Psoas muscle (tissue), 8 donors: ENCODE data around the gene TMEM119. TPM values are rescaled to one million over a fixed set of nuclear protein-coding genes. Genes with fewer than 3 reads are reported as not detected.

Experiments
- ATAC-seq, 4 donors: fragments of 200-7000 bp; cut with Tn5 transposase; one replicate each; pipeline ENCODE4 v1.9.1; 2020; ENCODE audit warnings: moderate library complexity in 3 of 4, mild to moderate bottlenecking in 2 of 4
- DNase-seq, 2 donors: peaks; one replicate each; pipeline ENCODE4 v3.0.0-alpha.2; 2020
- H3K27ac ChIP-seq: fragments of 200-600 bp; one replicate; pipeline ENCODE4 v1.8.0; 2022
- H3K27me3 ChIP-seq, 3 donors: fragments of 200-600 bp in 1 of 3; one replicate each; pipeline versions ENCODE4 v1.6.1 to v1.8.0; 2013 to 2022; ENCODE audit warnings: low read length in 2 of 3, mild to moderate bottlenecking in 2 of 3, moderate library complexity in 1 of 3; ENCODE audit not compliant: insufficient read depth in 3 of 3
- H3K36me3 ChIP-seq, 2 donors: fragments of 200-600 bp in 1 of 2; one replicate each; pipeline versions ENCODE4 v1.6.1 to v1.8.0; 2013 to 2022; ENCODE audit warnings: low read depth in 1 of 2, mild to moderate bottlenecking in 1 of 2, moderate library complexity in 1 of 2; ENCODE audit not compliant: insufficient read depth in 1 of 2
- H3K4me1 ChIP-seq: fragments of 200-600 bp; one replicate; pipeline ENCODE4 v1.8.0; 2022
- H3K4me3 ChIP-seq: fragments of 200-600 bp; one replicate; pipeline ENCODE4 v1.8.0; 2022; ENCODE audit warnings: mild to moderate bottlenecking
- H3K9me3 ChIP-seq: fragments of 200-600 bp; one replicate; pipeline ENCODE4 v1.8.0; 2022
- CTCF ChIP-seq: fragments of 200-600 bp; IDR thresholded peaks from one replicate; pipeline ENCODE4 v1.8.0; 2022; ENCODE audit warnings: antibody characterized with exemption
- WGBS, 3 donors: extraction: QIAGEN DNeasy Blood & Tissue Kit; methylation state at CpG; one replicate each; pipeline versions ENCODE4 v1.1.6 to v1.1.7; 2013; 5-methylcytosine and 5-hydroxymethylcytosine counted together
- intact Hi-C, 2 donors: fragments of 100-400 bp; cut with DNase I; formaldehyde crosslinking; loops; one replicate each; pipeline versions ENCODE4 v1.11.0 to v1.14.2; 2022
- polyA plus RNA-seq, 3 donors: library from polyadenylated mRNA; stranded (reverse); fragments of 200-250 nt; gene quantifications; one replicate each; pipeline ENCODE4 v1.2.3, GENCODE V29; 2013
- total RNA-seq, 4 donors: library from RNA; stranded (reverse); fragmentation: NEBNext Ultra II Directional in 2 of 4; extraction: Animal tissue kit (Norgen Biotek cat#: 25700) in 2 of 4; gene quantifications; one replicate each; pipeline versions ENCODE4 v1.2.1 to v1.2.4, GENCODE V29; 2021 to 2023
- donor health status: healthy with polysubstance abuse.
- donor health status: DM: no; HTN: no; CAD: no; lungs with moderate emphysema.
- donor health status: Bipolar disorder and iron deficiency.
- donor health status: healthy.
- donor health status: DM: yes; HTN: yes; CAD: no.
- donor health status: DM: no; HTN: no; CAD: no.
- donor health status: DM: no; HTN: no; CAD: no.
- donor health status: DM: yes; HTN: yes; CAD: no.

Gene TMEM119
- total and polyA plus RNA-seq, 7 donors: 0.25 to 2.6 (median 0.36) TPM

GRCh38 chr12:108618079-108618952 lies 20.4 kb upstream of the TMEM119 start:
- ATAC-seq (peak; percentile 85 to 97 (median 90)), DNase-seq (peak; percentile 83 to 88)
- 8 to 12% (median 9%) methylated on average over 16 of the region's 16 CpGs for WGBS, 3 donors
- H3K36me3 ChIP-seq: no peaks in the 10 kb centered on the region
- H3K27me3 ChIP-seq: peaks cover 0 to 2% (median 0%) of the 10 kb centered on the region in 3 donors
- H3K4me1 ChIP-seq: peaks cover 4% of the 10 kb centered on the region
- H3K4me3 ChIP-seq: no peak overlapping the region
- peaks cover 5% of the 10 kb centered on the region for H3K9me3 ChIP-seq
- H3K27ac ChIP-seq: no peak overlapping the region
- peak; percentile 99 for TF ChIP-seq CTCF
- intact Hi-C loops: loop anchor here (1.0 to 2.0 kb wide), 2 partner anchors 54 kb away; no protein-coding TSS in a partner anchor

DNA sequence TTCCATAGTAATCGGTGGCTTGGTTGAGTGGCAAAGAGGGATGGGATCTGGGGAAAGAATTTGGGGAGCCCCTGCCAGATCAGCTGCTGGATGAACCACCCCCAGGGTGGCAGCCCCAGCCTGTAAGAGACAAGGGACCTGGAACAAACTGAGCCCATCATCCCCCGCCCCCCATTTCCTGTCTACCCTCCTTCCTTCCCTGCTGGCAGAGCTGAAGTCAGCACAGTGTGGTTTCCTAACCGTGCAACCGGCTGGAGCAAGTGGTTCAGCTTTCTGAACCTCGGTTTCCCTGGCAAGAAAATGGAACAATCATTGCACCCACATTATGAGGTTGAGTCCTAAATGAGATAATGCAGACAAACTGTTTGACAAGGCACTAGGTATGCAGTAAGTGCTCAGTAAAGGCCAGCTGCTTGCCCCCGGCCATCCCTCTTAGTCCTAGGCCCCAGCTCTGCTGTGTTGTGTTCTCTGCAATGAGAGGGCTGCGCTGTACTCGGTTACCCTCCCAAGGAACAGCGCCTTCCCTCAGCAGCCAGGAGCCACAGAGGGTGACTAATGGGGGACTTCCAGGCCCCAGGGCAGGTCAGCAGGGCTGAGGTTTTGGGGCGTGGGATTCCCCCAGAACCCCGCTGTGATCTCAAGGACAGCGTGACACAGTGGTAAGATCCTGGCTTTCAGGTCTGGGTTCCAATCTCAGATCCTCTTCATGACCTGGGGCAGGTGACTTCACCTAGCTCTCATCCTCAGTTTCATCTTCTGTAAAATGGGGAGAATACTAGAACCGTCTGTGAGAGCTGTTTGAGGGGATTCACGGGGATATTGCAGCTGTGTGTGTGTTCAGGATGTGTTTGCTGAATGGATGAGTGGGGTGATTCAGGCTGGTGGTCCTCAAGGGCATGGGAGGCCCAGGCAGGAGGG lies 19.3 kb upstream of the TMEM119 start:
- Histone ChIP-seq H3K36me3 (no peaks in the 10 kb centered on the region), H3K27ac (no peak overlapping the region), H3K4me1 (peaks cover 4% of the 10 kb centered on the region), H3K27me3 (peaks cover 0 to 2% (median 0%) of the 10 kb centered on the region in 3 donors), H3K9me3 (peaks cover 5% of the 10 kb centered on the region), H3K4me3 (no peak overlapping the region)
- no peak for DNase-seq
- intact Hi-C loops: loop anchor here in 1 of 2 donors (2.0 kb wide), 1 partner anchor 42 kb away; no protein-coding TSS in a partner anchor
- ATAC-seq: peak in 1 of 4 donors; percentile 6
- TF ChIP-seq CTCF: no peak
- WGBS, 3 donors: 68 to 79% (median 73%) methylated on average over 14 of the region's 14 CpGs

- 94 to 100% (median 96%) methylated on average over 2 of the region's 2 CpGs for WGBS, 3 donors
- intact Hi-C loops: loop anchor here in 1 of 2 donors (2.0 kb wide), 1 partner anchor 42 kb away; no protein-coding TSS in a partner anchor
- ATAC-seq (no peak), DNase-seq (no peak)
- TF ChIP-seq CTCF: no peak
- Histone ChIP-seq H3K27ac (no peak overlapping the region), H3K36me3 (no peaks in the 10 kb centered on the region), H3K27me3 (peaks cover 0 to 2% (median 0%) of the 10 kb centered on the region in 3 donors), H3K9me3 (peaks cover 5% of the 10 kb centered on the region), H3K4me3 (no peak overlapping the region), H3K4me1 (peaks cover 4% of the 10 kb centered on the region)
Observed at GRCh38 chr12:108616359-108616758, 18.5 kb upstream of the TMEM119 start.

GRCh38 chr12:108615918-108616317 lies 18.0 kb upstream of the TMEM119 start:
- intact Hi-C loops: loop anchor here in 1 of 2 donors (2.0 kb wide), 1 partner anchor 41 kb away; no protein-coding TSS in a partner anchor
- TF ChIP-seq CTCF: no peak

More at GRCh38 chr12:108615918-108616317, 18.0 kb upstream of the TMEM119 start:
- Histone ChIP-seq H3K27ac (no peak overlapping the region), H3K36me3 (no peaks in the 10 kb centered on the region), H3K4me1 (peaks cover 4% of the 10 kb centered on the region), H3K4me3 (no peak overlapping the region), H3K9me3 (peaks cover 5% of the 10 kb centered on the region), H3K27me3 (peaks cover 0 to 2% (median 0%) of the 10 kb centered on the region in 3 donors)
- 56 to 61% (median 59%) methylated on average over 1 of the region's 1 CpG for WGBS, 3 donors
- no peak for ATAC-seq
- DNase-seq: no peak
